Epithelial cell of proximal tubule (primary cell): ENCODE measurements around the gene TMEM182. TPM values are rescaled to one million over a fixed set of nuclear protein-coding genes. Genes with fewer than 3 reads are reported as not detected.

Experiments used
- DNase-seq: peaks from one replicate; pipeline ENCODE4 v3.0.0-alpha.2; 2011; ENCODE audit warnings: low read depth
- H3K4me3 ChIP-seq: 2 replicates; pipeline ENCODE4 v1.5.1; 2011; ENCODE audit warnings: low read depth, mild to moderate bottlenecking, low read length
- total RNA-seq: library from RNA; depleted of rRNA; stranded (reverse); fragments of >200 nt; gene quantifications from 2 replicates; pipeline ENCODE4 v1.2.3, GENCODE V29; 2015
- TF ChIP-seq, protein P1 (sequence below): conservative IDR thresholded peaks from 2 replicates; pipeline ENCODE4 v1.5.1; 2012; ENCODE audit warnings: low read depth, mild to moderate bottlenecking, low read length

Gene TMEM182, protein sequence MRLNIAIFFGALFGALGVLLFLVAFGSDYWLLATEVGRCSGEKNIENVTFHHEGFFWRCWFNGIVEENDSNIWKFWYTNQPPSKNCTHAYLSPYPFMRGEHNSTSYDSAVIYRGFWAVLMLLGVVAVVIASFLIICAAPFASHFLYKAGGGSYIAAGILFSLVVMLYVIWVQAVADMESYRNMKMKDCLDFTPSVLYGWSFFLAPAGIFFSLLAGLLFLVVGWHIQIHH
- total RNA-seq: 3.5 and 4.2 TPM in 2 replicates

DNA sequence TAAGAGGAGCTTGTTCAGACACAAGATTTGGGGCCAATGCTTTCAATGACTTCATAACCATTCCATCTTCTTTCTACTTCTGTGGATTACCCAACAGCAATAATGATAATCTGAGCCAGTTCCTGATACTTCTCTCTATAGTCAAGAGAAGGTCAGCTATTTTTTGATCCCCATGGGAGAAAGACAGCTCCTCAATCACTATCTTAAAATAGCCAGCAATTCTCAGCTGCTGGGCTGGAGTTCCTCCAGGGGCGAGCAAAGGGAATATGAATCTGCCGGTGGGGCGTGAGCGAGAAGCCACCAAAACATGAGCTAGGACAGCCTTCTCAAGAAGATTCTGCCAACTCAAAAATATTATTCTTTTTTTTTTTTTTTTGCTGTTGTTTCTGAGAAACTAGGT, at the start of gene TMEM182:
TSS of gene TMEM182 (plus strand) at position 269 of the 400 bp plus-strand sequence. CDS start 187 bp downstream, outside the sequence.
- TF ChIP-seq, protein P1, sequence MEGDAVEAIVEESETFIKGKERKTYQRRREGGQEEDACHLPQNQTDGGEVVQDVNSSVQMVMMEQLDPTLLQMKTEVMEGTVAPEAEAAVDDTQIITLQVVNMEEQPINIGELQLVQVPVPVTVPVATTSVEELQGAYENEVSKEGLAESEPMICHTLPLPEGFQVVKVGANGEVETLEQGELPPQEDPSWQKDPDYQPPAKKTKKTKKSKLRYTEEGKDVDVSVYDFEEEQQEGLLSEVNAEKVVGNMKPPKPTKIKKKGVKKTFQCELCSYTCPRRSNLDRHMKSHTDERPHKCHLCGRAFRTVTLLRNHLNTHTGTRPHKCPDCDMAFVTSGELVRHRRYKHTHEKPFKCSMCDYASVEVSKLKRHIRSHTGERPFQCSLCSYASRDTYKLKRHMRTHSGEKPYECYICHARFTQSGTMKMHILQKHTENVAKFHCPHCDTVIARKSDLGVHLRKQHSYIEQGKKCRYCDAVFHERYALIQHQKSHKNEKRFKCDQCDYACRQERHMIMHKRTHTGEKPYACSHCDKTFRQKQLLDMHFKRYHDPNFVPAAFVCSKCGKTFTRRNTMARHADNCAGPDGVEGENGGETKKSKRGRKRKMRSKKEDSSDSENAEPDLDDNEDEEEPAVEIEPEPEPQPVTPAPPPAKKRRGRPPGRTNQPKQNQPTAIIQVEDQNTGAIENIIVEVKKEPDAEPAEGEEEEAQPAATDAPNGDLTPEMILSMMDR: no peak
- H3K4me3 ChIP-seq: no peak within 1 kb of the TSS
- DNase-seq: no peak

- no peak overlapping the region for H3K4me3 ChIP-seq
- DNase-seq: no peak
- TF ChIP-seq, protein P1: no peak
These were observed 44.4 kb upstream of the TMEM182 start for GRCh38 chr2:102717308-102718018.

GRCh38 chr2:102718387-102719316, 43.2 kb upstream of the TMEM182 start:
- no peak for DNase-seq
- TF ChIP-seq, protein P1: no peak
- H3K4me3 ChIP-seq: no peak overlapping the region

GRCh38 chr2:102724016-102724490, 37.8 kb upstream of the TMEM182 start:
- no peak for DNase-seq
- TF ChIP-seq, protein P1: no peak
- H3K4me3 ChIP-seq: no peak overlapping the region

- H3K4me3 ChIP-seq: no peak overlapping the region
- TF ChIP-seq, protein P1: no peak
- DNase-seq: no peak
These were observed 37.3 kb upstream of the TMEM182 start for GRCh38 chr2:102724553-102724952.

DNA sequence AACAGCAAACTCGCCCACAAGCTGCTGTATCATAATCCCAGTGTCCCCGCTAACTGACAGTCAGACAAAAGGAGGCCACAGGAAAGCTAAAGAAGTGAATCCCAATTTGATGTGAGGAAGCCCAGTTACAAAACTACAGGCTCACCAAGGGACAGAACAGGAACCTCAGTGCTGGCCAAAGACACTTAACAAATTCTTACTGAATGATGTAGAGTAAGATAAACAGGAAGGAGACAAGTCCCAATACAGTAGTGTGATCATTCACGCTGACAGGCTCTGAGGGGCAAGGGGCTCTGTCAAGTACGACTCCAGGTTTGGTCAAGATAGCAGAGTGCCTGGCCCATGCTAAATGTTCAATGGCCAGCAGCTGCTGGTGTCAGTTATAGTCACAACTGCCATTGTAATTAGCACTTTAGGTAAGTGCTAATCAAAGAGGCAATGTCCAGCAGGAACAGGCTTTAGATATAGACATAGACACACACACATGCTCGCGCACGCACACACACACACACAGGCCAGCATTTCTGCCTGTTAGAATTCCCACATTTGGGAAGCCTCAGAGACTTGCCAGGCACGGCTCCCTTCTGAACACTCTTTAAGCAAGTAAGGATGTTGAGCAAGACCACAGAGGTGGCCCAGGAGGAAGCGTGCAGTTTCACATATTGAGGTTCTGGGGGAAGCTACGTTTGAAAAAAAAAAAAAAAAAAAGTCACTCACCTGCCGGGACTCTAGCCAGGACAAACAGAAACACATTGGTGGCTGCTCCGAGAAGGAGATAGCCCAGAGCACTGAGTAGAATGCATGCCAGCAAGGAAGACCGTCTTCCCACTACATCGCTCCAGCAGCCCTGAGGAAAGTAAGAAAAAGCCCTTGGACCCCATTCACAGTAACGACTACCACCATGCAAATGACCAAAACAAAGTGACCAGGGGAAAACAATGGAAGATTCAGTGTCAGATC, 35.4 kb upstream of the TMEM182 start:
- no peak overlapping the region for H3K4me3 ChIP-seq
- DNase-seq: no peak
- TF ChIP-seq, protein P1: no peak
